Glutamatergic neuron (in vitro differentiated cells): ENCODE results near the gene DCBLD1. TPM values are rescaled to one million over a fixed set of nuclear protein-coding genes. Genes with fewer than 3 reads are reported as not detected.
"Not testable (repeated sequence)": the region's sequence is repeated elsewhere in the genome, so short reads cannot be mapped to it uniquely, and the experiment has no call there.

Experiments
- DNase-seq: peaks from one replicate; pipeline ENCODE4 v3.0.0; 2022
- H3K27ac Mint-ChIP-seq: one replicate; pipeline ENCODE4 v1.8.0; 2020; ENCODE audit warnings: mild to moderate bottlenecking, mixed read lengths, inconsistent platforms; ENCODE audit not compliant: unreplicated experiment
- H3K27me3 Mint-ChIP-seq: one replicate; pipeline ENCODE4 v1.8.0; 2020; ENCODE audit warnings: mild to moderate bottlenecking, moderate library complexity, mixed read lengths, inconsistent platforms; ENCODE audit not compliant: unreplicated experiment
- H3K36me3 Mint-ChIP-seq: one replicate; pipeline ENCODE4 v1.8.0; 2020; ENCODE audit warnings: mild to moderate bottlenecking, mixed read lengths, inconsistent platforms; ENCODE audit not compliant: unreplicated experiment
- H3K4me1 Mint-ChIP-seq: one replicate; pipeline ENCODE4 v1.8.0; 2020; ENCODE audit warnings: mild to moderate bottlenecking, low read depth, mixed read lengths, inconsistent platforms; ENCODE audit not compliant: unreplicated experiment
- H3K4me3 Mint-ChIP-seq: one replicate; pipeline ENCODE4 v1.8.0; 2020; ENCODE audit warnings: mild to moderate bottlenecking, mixed read lengths, inconsistent platforms; ENCODE audit not compliant: unreplicated experiment
- H3K9me3 Mint-ChIP-seq: one replicate; pipeline ENCODE4 v1.8.0; 2020; ENCODE audit warnings: mild to moderate bottlenecking, moderate library complexity, mixed read lengths, inconsistent platforms; ENCODE audit not compliant: unreplicated experiment
- long read RNA-seq: library from polyadenylated mRNA; unstranded; transcript quantifications from one replicate; pipeline ENCODE4 v2.0.0, GENCODE V29; 2020; ENCODE audit not compliant: unreplicated experiment
- total RNA-seq: library from RNA; stranded (reverse); fragmentation: NEBNext Ultra II Directional; extraction: Animal tissue kit (Norgen Biotek cat#: 25700); gene quantifications from one replicate; pipeline ENCODE4 v1.2.1, GENCODE V29; 2021; ENCODE audit not compliant: unreplicated experiment
- TF ChIP-seq, protein P1 (sequence below): fragments of 200-600 bp; sonication (generic); IDR thresholded peaks from one replicate; pipeline ENCODE4 v1.5.0; 2021; ENCODE audit not compliant: partially characterized antibody, unreplicated experiment

DCBLD1 gene
- total RNA-seq = 25.1 TPM
- long read RNA-seq, partial matches to known transcripts = 8 of 13 reads
- long read RNA-seq, other reads (novel, unspliced or antisense) = 5 of 13 reads

DNA sequence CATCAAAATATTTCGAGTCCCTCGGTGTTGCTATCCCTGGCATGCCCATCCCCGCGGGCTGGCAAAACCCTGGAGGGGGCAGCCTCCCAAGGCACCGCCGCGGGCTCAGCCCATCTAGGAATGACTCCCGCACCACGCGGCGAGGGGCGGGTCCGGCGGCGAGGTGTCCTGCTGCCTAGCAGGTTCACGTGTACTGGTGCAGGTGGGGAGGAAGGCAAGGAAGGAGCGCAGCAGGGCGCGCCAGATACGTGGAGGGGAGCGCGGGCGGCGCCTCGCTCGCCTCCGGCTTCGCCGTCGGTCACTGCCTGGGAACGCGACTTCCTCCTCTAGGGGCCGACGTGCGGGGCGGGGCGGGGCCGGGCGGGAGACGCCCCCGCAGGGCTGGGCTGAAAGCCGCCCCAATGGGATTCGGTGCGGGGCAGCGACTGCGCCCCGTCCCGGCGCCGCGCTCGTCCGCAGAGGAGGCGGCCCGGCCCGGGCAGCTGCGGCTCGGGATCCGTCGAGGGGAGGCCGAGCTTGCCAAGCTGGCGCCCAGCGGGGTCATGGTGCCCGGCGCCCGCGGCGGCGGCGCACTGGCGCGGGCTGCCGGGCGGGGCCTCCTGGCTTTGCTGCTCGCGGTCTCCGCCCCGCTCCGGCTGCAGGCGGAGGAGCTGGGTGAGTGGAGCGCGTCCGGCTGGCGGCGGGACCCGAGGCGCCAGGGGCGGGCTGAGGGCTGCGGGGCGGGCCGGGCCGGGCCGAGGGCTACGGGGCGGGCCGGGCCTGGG is at the start of gene DCBLD1:
DCBLD1 (plus strand) TSS at position 435 of the 764 bp plus-strand sequence; CDS start at position 543, 108 bp downstream.
- peak; percentile 75 for DNase-seq
- peaks cover 8% of the 10 kb centered on the region for H3K36me3 Mint-ChIP-seq
- H3K4me3 Mint-ChIP-seq = peak within 1 kb of the TSS; percentile 92
- peaks cover 11% of the 10 kb centered on the region for H3K27me3 Mint-ChIP-seq
- TF ChIP-seq, protein P1, sequence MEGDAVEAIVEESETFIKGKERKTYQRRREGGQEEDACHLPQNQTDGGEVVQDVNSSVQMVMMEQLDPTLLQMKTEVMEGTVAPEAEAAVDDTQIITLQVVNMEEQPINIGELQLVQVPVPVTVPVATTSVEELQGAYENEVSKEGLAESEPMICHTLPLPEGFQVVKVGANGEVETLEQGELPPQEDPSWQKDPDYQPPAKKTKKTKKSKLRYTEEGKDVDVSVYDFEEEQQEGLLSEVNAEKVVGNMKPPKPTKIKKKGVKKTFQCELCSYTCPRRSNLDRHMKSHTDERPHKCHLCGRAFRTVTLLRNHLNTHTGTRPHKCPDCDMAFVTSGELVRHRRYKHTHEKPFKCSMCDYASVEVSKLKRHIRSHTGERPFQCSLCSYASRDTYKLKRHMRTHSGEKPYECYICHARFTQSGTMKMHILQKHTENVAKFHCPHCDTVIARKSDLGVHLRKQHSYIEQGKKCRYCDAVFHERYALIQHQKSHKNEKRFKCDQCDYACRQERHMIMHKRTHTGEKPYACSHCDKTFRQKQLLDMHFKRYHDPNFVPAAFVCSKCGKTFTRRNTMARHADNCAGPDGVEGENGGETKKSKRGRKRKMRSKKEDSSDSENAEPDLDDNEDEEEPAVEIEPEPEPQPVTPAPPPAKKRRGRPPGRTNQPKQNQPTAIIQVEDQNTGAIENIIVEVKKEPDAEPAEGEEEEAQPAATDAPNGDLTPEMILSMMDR = no peak
- peaks cover 8% of the 10 kb centered on the region for H3K9me3 Mint-ChIP-seq
- H3K4me1 Mint-ChIP-seq = peaks cover 24% of the 10 kb centered on the region
- H3K27ac Mint-ChIP-seq = peak within 1 kb of the TSS; percentile 80

DNA sequence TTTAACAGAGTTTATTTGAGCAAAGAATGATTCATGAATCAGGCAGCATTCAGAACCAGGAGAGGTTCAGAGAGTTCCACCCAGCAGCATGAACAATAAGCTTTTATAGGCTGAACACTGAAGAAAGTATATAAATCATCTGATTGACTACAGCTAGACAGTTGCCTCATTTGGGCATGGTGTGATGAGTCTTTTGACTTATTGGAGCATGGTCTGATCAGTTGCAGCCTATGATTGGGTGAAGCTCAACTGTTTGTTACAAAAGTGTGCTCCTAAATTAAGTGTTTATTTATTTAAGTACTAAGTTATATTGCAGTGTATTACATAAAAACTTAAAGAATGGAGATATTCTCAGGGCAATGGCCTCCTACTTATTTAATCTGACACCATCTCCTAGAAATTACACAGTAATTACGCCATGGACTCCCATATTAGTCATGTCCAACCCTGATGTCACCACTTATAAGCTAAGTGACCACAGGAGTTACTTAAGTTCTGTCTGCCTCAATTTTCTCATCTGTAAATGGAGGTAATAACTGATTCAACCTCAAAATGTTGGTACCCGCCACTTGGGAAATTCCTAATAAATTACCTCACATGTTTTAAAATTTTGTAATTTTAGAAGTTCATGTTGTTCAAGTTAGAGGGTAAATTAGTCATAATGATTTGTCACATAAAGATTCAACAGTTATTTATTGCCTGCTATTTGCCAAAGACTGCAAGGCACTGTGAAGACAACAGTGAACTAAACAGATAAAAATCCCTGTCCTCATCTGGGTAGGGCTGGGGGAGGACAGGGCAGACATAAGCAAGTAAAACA is 41.6 kb upstream of the DCBLD1 start:
- Mint-ChIP-seq H3K27ac (no peak overlapping the region), H3K27me3 (no peaks in the 10 kb centered on the region), H3K4me3 (no peak overlapping the region), H3K9me3 (no peaks in the 10 kb centered on the region), H3K36me3 (no peaks in the 10 kb centered on the region), H3K4me1 (no peaks in the 10 kb centered on the region)
- TF ChIP-seq, protein P1 = no peak
- no peak for DNase-seq

DNA sequence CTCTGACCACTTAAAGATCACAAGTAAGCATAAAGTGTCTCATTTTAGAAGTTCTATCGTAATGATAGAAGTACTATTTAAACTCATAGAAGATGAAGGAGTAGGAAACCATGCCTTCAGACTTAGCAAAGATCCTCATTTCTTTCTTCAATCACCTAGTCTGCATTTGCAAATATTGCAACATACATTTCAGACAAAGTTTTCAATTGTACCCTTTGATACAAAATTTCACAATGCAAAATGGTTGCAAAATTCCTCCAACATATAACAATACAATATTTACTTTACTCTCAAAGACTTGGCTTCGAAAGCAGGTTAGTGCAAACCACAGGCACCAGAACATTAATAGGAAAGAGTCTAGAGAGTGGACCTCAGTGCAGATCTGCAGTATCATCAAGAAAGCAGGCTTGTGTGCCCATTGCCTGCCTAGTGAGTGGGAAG is 40.6 kb upstream of the DCBLD1 start:
- Mint-ChIP-seq H3K4me1 (no peaks in the 10 kb centered on the region), H3K4me3 (no peak overlapping the region), H3K27ac (no peak overlapping the region), H3K27me3 (no peaks in the 10 kb centered on the region), H3K36me3 (no peaks in the 10 kb centered on the region), H3K9me3 (no peaks in the 10 kb centered on the region)
- TF ChIP-seq, protein P1 = no peak
- no peak for DNase-seq

DNA sequence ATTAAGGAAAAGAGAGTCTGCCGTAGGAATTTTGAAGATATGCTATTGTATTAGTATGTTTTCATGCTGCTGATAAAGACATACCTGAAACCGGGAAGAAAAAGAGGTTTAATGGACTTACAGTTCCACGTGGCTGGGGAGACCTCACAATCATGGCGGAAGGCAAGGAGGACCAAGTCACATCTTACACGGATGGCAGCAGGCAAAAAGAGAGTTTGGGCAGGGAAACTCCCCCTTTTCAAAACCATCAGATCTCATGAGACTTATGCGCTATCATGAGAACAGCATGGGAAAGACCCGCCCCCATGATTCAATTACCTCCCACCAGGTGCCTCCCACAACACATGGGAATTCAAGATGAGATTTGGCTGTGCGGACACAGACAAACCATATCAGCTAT is 40.2 kb upstream of the DCBLD1 start:
- not testable (repeated sequence) for H3K4me3 Mint-ChIP-seq, H3K9me3 Mint-ChIP-seq, H3K27ac Mint-ChIP-seq, H3K4me1 Mint-ChIP-seq, H3K27me3 Mint-ChIP-seq, DNase-seq, H3K36me3 Mint-ChIP-seq

DNA sequence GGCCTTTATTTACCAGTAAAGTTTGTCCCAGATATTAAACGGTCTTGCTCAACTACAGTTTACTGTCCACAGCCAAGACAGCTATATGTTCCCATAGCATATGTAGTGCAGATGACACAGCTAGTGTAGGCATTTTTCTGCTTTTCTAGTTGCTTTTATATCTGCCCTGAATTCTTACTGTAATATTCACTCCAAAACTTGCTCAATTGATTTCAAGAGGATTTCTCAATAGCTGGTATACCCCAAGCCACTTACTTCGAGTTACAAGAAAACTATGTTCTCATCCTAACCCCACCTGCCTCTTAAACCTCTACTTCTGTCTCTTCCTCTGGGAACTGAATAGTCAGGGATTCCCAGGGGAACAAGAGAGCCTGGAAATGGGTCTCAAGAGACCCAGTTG is 37.9 kb upstream of the DCBLD1 start:
- TF ChIP-seq, protein P1 = no peak
- Mint-ChIP-seq H3K9me3 (peaks cover 2% of the 10 kb centered on the region), H3K36me3 (no peaks in the 10 kb centered on the region), H3K27me3 (no peaks in the 10 kb centered on the region), H3K4me3 (no peak overlapping the region), H3K4me1 (no peaks in the 10 kb centered on the region), H3K27ac (no peak overlapping the region)
- no peak for DNase-seq
